Duodenal mucosa (tissue), 2 donors: Measurements from ENCODE around the gene DBH.

ENCODE experiments used
- H3K27ac ChIP-seq: one replicate; pipeline ENCODE4 v1.7.0; 2013; ENCODE audit warnings: low read depth, low read length
- H3K27me3 ChIP-seq, 2 donors: one replicate each; pipeline ENCODE4 v1.7.0; 2013; ENCODE audit warnings: low read length in 2 of 2, control low read depth in 1 of 2; ENCODE audit not compliant: insufficient read depth in 2 of 2, control insufficient read depth in 1 of 2
- H3K36me3 ChIP-seq, 2 donors: one replicate each; pipeline ENCODE4 v1.7.0; 2013; ENCODE audit warnings: low read length in 2 of 2, control low read depth in 1 of 2; ENCODE audit not compliant: insufficient read depth in 2 of 2, control insufficient read depth in 1 of 2
- H3K4me1 ChIP-seq, 2 donors: one replicate each; pipeline ENCODE4 v1.7.0; 2013; ENCODE audit warnings: low read length in 2 of 2, control low read depth in 1 of 2; ENCODE audit not compliant: insufficient read depth in 2 of 2, control insufficient read depth in 1 of 2
- H3K4me3 ChIP-seq, 2 donors: one replicate each; pipeline ENCODE4 v1.7.0; 2013; ENCODE audit warnings: low read length in 2 of 2, low read depth in 1 of 2
- H3K9ac ChIP-seq, 2 donors: one replicate each; pipeline ENCODE4 v1.7.0; 2013; ENCODE audit warnings: low read length in 2 of 2, low read depth in 1 of 2
- H3K9me3 ChIP-seq, 2 donors: one replicate each; pipeline ENCODE4 v1.7.0; 2013; ENCODE audit warnings: low read length in 2 of 2, control low read depth in 1 of 2; ENCODE audit not compliant: control insufficient read depth in 1 of 2

Gene DBH

DNA sequence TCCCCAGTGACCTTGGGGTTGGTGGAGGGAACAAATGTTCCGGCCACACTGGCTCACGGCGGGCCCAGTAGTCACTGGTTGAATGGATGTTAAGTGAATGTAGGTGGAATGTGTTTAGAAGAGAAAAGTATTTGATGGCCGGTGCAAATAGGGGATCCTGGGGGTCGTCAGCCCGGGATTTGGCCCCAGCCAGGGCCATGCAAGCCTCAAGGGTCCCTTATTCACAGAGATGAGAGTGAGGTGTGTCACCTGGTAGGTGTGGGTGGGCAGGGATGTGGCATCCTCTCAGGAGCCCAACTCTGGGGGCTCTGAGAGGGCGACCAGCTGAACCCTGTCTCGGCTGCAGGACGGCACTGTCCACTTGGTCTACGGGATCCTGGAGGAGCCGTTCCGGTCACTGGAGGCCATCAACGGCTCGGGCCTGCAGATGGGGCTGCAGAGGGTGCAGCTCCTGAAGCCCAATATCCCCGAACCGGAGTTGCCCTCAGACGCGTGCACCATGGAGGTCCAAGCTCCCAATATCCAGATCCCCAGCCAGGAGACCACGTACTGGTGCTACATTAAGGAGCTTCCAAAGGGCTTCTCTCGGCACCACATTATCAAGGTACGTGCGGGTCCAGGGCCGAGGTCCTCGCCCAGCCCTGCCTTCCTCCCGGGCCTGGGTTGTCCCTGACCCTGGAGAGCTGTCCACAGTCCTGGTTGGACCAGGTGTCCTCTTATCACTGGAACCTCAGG is 5.9 kb downstream of the DBH start:
- H3K36me3 ChIP-seq: no peaks in the 10 kb centered on the region
- no peak overlapping the region for H3K4me3 ChIP-seq
- no peaks in the 10 kb centered on the region for H3K9me3 ChIP-seq
- no peak overlapping the region for H3K9ac ChIP-seq
- no peaks in the 10 kb centered on the region for H3K4me1 ChIP-seq
- no peak overlapping the region for H3K27ac ChIP-seq
- no peaks in the 10 kb centered on the region for H3K27me3 ChIP-seq

DNA sequence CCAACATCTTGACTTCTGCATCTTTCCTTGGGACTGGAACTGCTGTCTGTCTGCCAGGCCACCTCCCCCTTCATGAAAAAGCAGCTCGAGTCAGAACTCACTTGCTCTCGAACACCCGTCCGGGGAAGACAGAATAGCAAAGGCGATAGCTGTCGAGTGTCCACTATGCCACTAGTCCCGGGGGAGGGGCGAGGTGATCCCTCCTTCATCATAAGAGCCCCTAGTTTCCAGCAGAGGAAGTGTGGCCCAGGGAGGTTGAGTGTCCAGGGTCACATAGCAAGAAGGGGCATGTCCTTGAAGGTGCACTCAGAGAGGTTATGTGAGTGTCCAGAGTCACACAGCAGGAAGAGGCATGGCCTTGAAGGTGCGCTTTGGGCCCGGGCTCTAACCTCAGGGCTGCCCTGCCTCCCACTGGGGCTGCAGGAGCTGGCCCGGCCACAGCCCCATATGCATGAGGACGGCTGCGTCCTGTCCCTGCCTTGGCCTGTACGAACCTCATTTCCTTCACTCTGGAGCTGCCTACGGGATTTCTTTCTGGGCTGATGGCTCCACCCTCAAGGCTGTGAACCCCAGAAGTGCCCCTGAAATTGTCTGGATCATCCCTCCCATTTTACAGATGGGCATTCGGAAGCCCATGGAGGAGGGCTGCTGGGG is 6.7 kb downstream of the DBH start:
- Histone ChIP-seq H3K9ac (no peak overlapping the region), H3K9me3 (no peaks in the 10 kb centered on the region), H3K4me1 (no peaks in the 10 kb centered on the region), H3K27me3 (no peaks in the 10 kb centered on the region), H3K27ac (no peak overlapping the region), H3K36me3 (no peaks in the 10 kb centered on the region), H3K4me3 (no peak overlapping the region)

DNA sequence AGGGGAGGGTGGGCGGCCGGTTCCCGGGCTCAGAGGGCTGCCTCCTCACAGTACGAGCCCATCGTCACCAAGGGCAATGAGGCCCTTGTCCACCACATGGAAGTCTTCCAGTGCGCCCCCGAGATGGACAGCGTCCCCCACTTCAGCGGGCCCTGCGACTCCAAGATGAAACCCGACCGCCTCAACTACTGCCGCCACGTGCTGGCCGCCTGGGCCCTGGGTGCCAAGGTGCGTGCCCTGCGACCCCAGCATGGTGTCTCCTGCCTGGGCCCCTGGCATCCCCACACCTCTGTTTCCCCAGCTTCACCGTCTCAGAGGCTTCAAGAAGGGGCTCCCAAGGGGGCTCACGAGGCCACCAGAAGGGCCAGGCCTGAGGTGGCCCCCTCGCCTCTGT is 7.2 kb downstream of the DBH start:
- Histone ChIP-seq H3K9me3 (no peaks in the 10 kb centered on the region), H3K4me1 (no peaks in the 10 kb centered on the region), H3K27ac (no peak overlapping the region), H3K27me3 (no peaks in the 10 kb centered on the region), H3K9ac (no peak overlapping the region), H3K4me3 (no peak overlapping the region), H3K36me3 (no peaks in the 10 kb centered on the region)

DNA sequence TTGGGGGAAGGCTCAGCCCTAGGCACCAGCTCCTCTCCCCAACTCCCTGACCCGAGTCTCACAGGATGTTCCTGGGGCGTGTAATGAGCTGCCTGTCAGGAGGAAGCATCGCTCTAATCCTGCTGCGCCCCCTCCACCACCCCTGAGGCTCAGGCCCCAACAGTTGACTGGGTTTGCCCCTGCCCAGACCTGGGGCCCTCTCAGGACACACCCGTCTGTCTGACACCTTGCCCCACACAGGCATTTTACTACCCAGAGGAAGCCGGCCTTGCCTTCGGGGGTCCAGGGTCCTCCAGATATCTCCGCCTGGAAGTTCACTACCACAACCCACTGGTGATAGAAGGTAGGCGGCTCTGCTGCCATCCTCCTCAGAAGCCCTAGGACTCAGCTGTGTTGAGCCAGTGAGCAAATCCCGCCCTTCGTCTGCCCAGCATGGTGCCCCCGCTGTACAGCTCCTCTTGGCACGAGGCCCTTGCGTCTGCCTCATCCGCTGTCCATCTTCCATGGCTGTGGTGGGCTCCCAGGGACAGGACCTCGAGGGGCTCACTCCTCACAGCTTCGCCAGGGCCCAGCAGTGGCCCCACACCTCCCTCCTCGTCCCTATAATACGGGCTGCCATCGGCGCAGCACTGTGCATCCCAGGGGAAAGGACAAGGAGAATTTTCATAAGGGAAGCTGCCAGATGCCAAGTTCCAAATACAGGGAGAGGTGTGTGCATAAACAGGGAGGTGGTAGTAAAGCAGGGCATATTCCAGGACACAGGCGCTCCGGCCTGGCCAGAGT is 8.0 kb downstream of the DBH start:
- H3K27ac ChIP-seq: no peak overlapping the region
- no peaks in the 10 kb centered on the region for H3K4me1 ChIP-seq
- no peaks in the 10 kb centered on the region for H3K27me3 ChIP-seq
- H3K9ac ChIP-seq: no peak overlapping the region
- no peaks in the 10 kb centered on the region for H3K36me3 ChIP-seq
- no peak overlapping the region for H3K4me3 ChIP-seq
- H3K9me3 ChIP-seq: no peaks in the 10 kb centered on the region

DNA sequence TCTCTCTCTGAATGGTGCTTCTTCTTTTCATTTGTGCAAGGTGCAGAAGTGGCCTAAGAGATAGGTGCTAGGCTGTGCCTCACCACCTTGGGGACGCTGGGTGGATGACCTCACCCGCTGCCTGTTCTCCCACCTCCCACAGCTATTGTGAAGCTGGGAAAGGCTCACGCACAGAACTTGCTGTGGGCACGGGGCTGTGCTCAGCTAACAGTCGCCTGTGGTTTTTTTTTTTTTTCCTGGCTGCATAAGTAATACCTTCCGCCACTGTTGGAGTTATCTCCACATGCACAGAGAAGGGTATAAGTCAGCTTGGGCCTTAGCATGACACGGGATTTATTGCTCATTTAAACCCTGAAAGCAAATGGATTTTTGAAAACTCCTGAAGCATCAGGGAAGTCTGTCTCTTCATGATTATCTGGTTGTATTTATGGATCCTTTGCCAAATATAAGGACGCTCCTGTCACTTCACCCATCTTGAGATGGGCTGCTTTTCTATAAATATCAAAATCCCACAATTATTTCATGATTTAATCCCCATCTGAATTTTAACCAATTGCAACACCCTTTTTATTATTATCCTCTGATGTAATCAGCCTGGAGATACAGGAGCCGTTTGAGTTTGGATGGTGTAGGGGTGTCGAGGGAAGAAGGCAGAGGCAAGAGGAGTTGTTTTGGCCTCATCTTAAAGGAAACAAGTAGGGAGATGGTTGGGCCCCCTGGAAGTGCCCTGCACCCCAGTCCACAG is 9.0 kb downstream of the DBH start:
- Histone ChIP-seq H3K27ac (no peak overlapping the region), H3K9me3 (no peaks in the 10 kb centered on the region), H3K4me3 (no peak overlapping the region), H3K9ac (no peak overlapping the region), H3K27me3 (no peaks in the 10 kb centered on the region), H3K4me1 (no peaks in the 10 kb centered on the region), H3K36me3 (no peaks in the 10 kb centered on the region)

DNA sequence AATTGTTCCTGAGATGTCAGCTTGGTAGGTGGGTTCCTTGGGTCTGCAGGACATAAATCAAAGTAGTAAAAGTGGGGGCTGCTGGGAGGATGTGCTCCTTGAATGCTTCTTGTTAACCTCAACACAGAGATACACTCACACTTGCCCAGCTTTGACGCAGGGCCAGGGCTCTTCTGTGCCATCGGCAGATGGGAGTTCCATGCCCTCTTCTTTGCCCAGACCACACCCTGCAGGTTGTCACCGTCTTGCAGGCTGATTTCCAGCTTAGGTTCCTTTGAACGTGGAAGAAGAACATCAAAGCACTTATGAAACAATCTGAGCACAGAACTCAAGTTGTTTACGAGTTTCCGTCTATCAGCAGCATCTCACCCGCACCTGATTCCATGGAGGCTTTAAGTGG is 11.0 kb downstream of the DBH start:
- Histone ChIP-seq H3K4me3 (no peak overlapping the region), H3K9me3 (no peaks in the 10 kb centered on the region), H3K27ac (no peak overlapping the region), H3K27me3 (no peaks in the 10 kb centered on the region), H3K4me1 (no peaks in the 10 kb centered on the region), H3K36me3 (no peaks in the 10 kb centered on the region), H3K9ac (no peak overlapping the region)

DNA sequence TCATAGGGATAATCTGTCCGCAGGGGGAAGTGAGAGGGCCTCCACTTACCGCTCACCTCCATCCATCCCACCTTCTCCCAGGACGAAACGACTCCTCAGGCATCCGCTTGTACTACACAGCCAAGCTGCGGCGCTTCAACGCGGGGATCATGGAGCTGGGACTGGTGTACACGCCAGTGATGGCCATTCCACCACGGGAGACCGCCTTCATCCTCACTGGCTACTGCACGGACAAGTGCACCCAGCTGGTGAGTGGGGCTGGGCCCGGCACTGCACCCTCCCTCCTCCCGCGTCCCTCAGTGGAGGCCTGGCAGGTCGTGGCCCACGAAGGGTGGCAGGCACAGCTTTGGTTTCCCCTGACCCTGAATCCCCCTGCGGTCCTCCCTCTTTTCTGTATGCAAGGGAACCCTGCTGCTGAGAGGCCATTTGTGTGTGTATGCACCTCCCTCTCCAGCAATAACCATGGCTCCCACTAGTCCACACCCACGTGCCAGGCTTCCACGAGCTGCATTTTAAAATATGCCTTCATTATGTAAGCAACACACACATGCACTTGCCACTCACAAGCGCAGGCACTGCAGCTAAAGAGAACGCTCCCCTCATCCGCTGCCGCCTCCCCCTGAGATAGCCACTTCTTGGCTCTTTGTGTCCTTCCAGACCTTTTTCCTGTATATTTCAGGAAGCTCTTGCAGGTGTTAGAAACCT is 11.8 kb downstream of the DBH start:
- no peaks in the 10 kb centered on the region for H3K36me3 ChIP-seq
- H3K4me1 ChIP-seq: no peaks in the 10 kb centered on the region
- no peaks in the 10 kb centered on the region for H3K9me3 ChIP-seq
- no peak overlapping the region for H3K27ac ChIP-seq
- H3K9ac ChIP-seq: no peak overlapping the region
- H3K27me3 ChIP-seq: no peaks in the 10 kb centered on the region
- H3K4me3 ChIP-seq: no peak overlapping the region

DNA sequence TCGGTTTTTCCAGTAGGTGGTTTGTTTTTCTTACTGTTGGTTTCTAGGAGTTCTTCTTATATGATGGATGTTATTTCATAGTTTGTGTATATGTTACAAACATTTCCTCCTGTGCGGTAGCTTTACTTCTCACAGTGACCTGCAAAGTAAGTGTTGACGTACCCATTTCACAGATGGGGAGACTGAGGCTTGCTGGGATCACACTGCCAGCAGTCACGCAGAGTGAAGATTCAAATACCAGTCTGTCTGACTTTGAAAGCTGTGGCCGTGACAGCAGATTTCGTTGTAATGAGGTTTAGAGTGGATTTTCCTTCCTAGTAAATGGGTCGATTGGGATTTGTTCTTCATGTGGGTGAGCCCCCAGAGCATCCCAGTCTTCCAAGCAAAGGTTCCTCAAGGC is 13.0 kb downstream of the DBH start:
- peaks cover under 1 to 3% of the 10 kb centered on the region in 2 donors for H3K27me3 ChIP-seq
- no peak overlapping the region for H3K27ac ChIP-seq
- no peak overlapping the region for H3K9ac ChIP-seq
- no peaks in the 10 kb centered on the region for H3K36me3 ChIP-seq
- H3K9me3 ChIP-seq: no peaks in the 10 kb centered on the region
- H3K4me1 ChIP-seq: no peaks in the 10 kb centered on the region
- no peak overlapping the region for H3K4me3 ChIP-seq

DNA sequence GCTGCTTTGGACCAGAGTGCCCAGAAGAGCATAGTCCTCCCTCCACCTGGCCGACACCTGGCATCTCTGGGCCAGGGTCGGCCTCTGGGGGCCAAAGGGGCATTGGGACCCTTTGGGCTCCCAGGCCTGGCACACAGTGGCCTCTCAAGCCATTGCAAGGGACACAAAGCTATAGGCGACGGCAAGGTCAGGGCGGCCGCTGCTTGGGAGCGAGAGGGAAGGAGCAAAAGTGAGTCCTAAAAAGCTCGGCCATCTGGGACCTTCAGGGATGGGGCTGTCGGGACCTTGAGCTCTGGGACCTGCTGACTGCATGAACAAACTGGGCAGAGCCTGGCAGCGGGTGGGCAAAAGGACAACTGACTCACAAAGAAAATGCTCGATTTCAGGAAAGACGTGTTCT is 13.9 kb downstream of the DBH start:
- no peak overlapping the region for H3K27ac ChIP-seq
- no peak overlapping the region for H3K9ac ChIP-seq
- no peaks in the 10 kb centered on the region for H3K4me1 ChIP-seq
- peaks cover 8 to 9% of the 10 kb centered on the region in 2 donors for H3K27me3 ChIP-seq
- no peaks in the 10 kb centered on the region for H3K9me3 ChIP-seq
- H3K36me3 ChIP-seq: no peaks in the 10 kb centered on the region
- H3K4me3 ChIP-seq: no peak overlapping the region
